SK-N-SH (cell line): ENCODE measurements around the gene ARIH2. TPM values are rescaled to one million over a fixed set of nuclear protein-coding genes. Genes with fewer than 3 reads are reported as not detected.

Experiments
- CTCF ChIA-PET: fragments of 300-600, 350-600 bp; formaldehyde crosslinking; extraction: SDS; loops from one replicate; lab custom pipeline; 2021; lab: Yijun Ruan, JAX
- POLR2A ChIA-PET: fragments of 350-600 bp; sonication (Branson Sonifier 250); formaldehyde crosslinking; extraction: SDS; loops from one replicate; lab custom pipeline; 2020; ENCODE audit warnings: antibody characterized with exemption, inconsistent platforms; lab: Yijun Ruan, JAX
- DNase-seq: peaks from one replicate; pipeline ENCODE4 v3.0.0; 2012
- H2AFZ ChIP-seq: fragments of 200-600 bp; sonication (generic); 2 replicates; pipeline ENCODE4 v1.8.1; 2016; ENCODE audit warnings: antibody characterized with exemption, mild to moderate bottlenecking, low read depth
- H3F3A ChIP-seq: fragments of 200-600 bp; sonication (generic); replicated peaks from 2 replicates; pipeline ENCODE3; 2016; ENCODE audit warnings: antibody characterized with exemption, mild to moderate bottlenecking; ENCODE audit not compliant: insufficient read depth
- H3K27ac ChIP-seq, 2 experiments: fragments of 200-500 bp in 1 of 2; fragments of 200-600 bp in 1 of 2; sonication (Bioruptor generic) in 1 of 2; sonication (generic), shearing (Covaris generic) in 1 of 2; 2 replicates each; pipeline versions ENCODE4 v1.5.1 to v1.6.1; 2014 to 2016; ENCODE audit warnings: low read depth in 2 of 2, inconsistent platforms in 1 of 2, low read length in 1 of 2, mild to moderate bottlenecking in 1 of 2, mixed read lengths in 1 of 2
- H3K27me3 ChIP-seq: fragments of 200-600 bp; sonication (generic), shearing (Covaris generic); 2 replicates; pipeline ENCODE4 v1.6.1; 2016; ENCODE audit warnings: mixed run types; ENCODE audit not compliant: insufficient read depth
- H3K36me3 ChIP-seq, 2 experiments: fragments of 200-500 bp in 1 of 2; fragments of 200-600 bp in 1 of 2; sonication (Bioruptor generic) in 1 of 2; sonication (generic) in 1 of 2; replicated peaks in 1 of 2; 2 replicates each; pipeline versions ENCODE3 to v1.5.1; 2014 to 2016; ENCODE audit warnings: low read length in 1 of 2, mild to moderate bottlenecking in 1 of 2; ENCODE audit not compliant: insufficient read depth in 2 of 2, control insufficient read depth in 1 of 2
- H3K4me1 ChIP-seq, 2 experiments: fragments of 200-500 bp in 1 of 2; fragments of 200-600 bp in 1 of 2; sonication (Bioruptor generic) in 1 of 2; sonication (generic), shearing (Covaris generic) in 1 of 2; 2 replicates each; pipeline versions ENCODE4 v1.5.1 to v1.6.1; 2014 to 2016; ENCODE audit warnings: low read depth in 1 of 2, low read length in 1 of 2, mixed run types in 1 of 2; ENCODE audit not compliant: insufficient read depth in 2 of 2, control insufficient read depth in 1 of 2
- H3K4me2 ChIP-seq: fragments of 200-600 bp; sonication (generic), shearing (Covaris generic); 2 replicates; pipeline ENCODE4 v1.6.1; 2017; ENCODE audit warnings: mixed run types
- H3K4me3 ChIP-seq, 2 experiments: fragments of 200-500 bp in 1 of 2; fragments of 200-600 bp in 1 of 2; sonication (Bioruptor generic) in 1 of 2; sonication (generic), shearing (Covaris generic) in 1 of 2; 2 replicates each; pipeline versions ENCODE4 v1.5.1 to v1.8.1; 2014 to 2016; ENCODE audit warnings: low read depth in 2 of 2, inconsistent platforms in 1 of 2, low read length in 1 of 2, mild to moderate bottlenecking in 1 of 2, mixed read lengths in 1 of 2, moderate library complexity in 1 of 2
- H3K79me2 ChIP-seq: fragments of 200-600 bp; sonication (generic); 2 replicates; pipeline ENCODE4 v1.8.1; 2017; ENCODE audit warnings: mild to moderate bottlenecking; ENCODE audit not compliant: insufficient read depth
- H3K9ac ChIP-seq: fragments of 200-600 bp; sonication (generic); 2 replicates; pipeline ENCODE4 v1.6.1; 2017; ENCODE audit warnings: mixed run types
- H3K9me2 ChIP-seq: fragments of 200-600 bp; sonication (generic); 2 replicates; pipeline ENCODE4 v1.6.1; 2017; ENCODE audit warnings: mixed run types
- H3K9me3 ChIP-seq: fragments of 200-600 bp; sonication (generic); 2 replicates; pipeline ENCODE4 v1.6.1; 2017; ENCODE audit warnings: mixed run types, mild to moderate bottlenecking, moderate library complexity
- H4K20me1 ChIP-seq: fragments of 200-600 bp; sonication (generic); 2 replicates; pipeline ENCODE4 v1.6.1; 2017; ENCODE audit warnings: mild to moderate bottlenecking, mixed run types; ENCODE audit not compliant: insufficient read depth
- ELF1 ChIP-seq: IDR thresholded peaks from 2 replicates; pipeline ENCODE4 v1.4.0; 2012
- EP300 ChIP-seq, 2 experiments: IDR thresholded peaks; 2 replicates each; pipeline versions ENCODE4 v1.4.0 to v1.6.1; 2012; ENCODE audit warnings: borderline replicate concordance in 1 of 2, low read depth in 1 of 2, low read length in 1 of 2
- EZH2phosphoT487 ChIP-seq: fragments of 200-600 bp; sonication (generic); IDR thresholded peaks from 2 replicates; pipeline ENCODE4 v1.6.1; 2017; ENCODE audit warnings: low read depth, mixed run types, mild to moderate bottlenecking, antibody characterized with exemption, moderate library complexity, borderline replicate concordance
- FOSL2 ChIP-seq: IDR thresholded peaks from 2 replicates; pipeline ENCODE4 v1.4.0; 2012; ENCODE audit warnings: low read depth, mild to moderate bottlenecking, moderate library complexity, borderline replicate concordance
- FOXM1 ChIP-seq: IDR thresholded peaks from 2 replicates; pipeline ENCODE4 v1.4.0; 2012; ENCODE audit warnings: low read depth, mild to moderate bottlenecking
- GATA2 ChIP-seq: sonication (generic); formaldehyde crosslinking; IDR thresholded peaks from 2 replicates; pipeline ENCODE4 v1.5.0; 2020; ENCODE audit warnings: mild to moderate bottlenecking, missing genetic modification reagents
- MEF2A ChIP-seq: IDR thresholded peaks from 2 replicates; pipeline ENCODE4 v1.4.0; 2012; ENCODE audit warnings: low read depth, borderline replicate concordance
- RAD21 ChIP-seq: IDR thresholded peaks from 2 replicates; pipeline ENCODE4 v1.6.1; 2012; ENCODE audit warnings: mild to moderate bottlenecking, low read length
- RFX5 ChIP-seq: IDR thresholded peaks from 2 replicates; pipeline ENCODE4 v1.6.1; 2012; ENCODE audit warnings: mild to moderate bottlenecking, improper control_type of control experiment, low read length
- RXRA ChIP-seq: IDR thresholded peaks from 2 replicates; pipeline ENCODE4 v1.4.0; 2012; ENCODE audit warnings: low read depth, mild to moderate bottlenecking, borderline replicate concordance
- SIN3A ChIP-seq: IDR thresholded peaks from 2 replicates; pipeline ENCODE4 v1.6.1; 2012; ENCODE audit warnings: low read depth, mild to moderate bottlenecking, low read length, moderate library complexity, borderline replicate concordance
- TAF1 ChIP-seq: IDR thresholded peaks from 2 replicates; pipeline ENCODE4 v1.6.1; 2012; ENCODE audit warnings: low read depth, mild to moderate bottlenecking, low read length, moderate library complexity, borderline replicate concordance
- TCF12 ChIP-seq: IDR thresholded peaks from 2 replicates; pipeline ENCODE4 v1.4.0; 2012
- TEAD4 ChIP-seq: IDR thresholded peaks from 2 replicates; pipeline ENCODE4 v1.4.0; 2012; ENCODE audit warnings: mild to moderate bottlenecking, borderline replicate concordance; ENCODE audit not compliant: insufficient read depth
- WGBS: methylation state at CpG from one replicate; pipeline ENCODE4 v1.1.6; 2017; ENCODE audit warnings: low lambda C conversion rate; 5-methylcytosine and 5-hydroxymethylcytosine counted together
- polyA plus RNA-seq, 3 experiments: library from polyadenylated mRNA; depleted of rRNA; stranded (reverse); fragments of >200 nt; gene quantifications; 2 replicates each; pipeline ENCODE4 v1.2.3, GENCODE V29; 2012
- TF ChIP-seq, protein P1 (sequence below): fragments of 150-350 bp; IDR thresholded peaks from 2 replicates; pipeline ENCODE4 v1.6.1; 2016; ENCODE audit warnings: mild to moderate bottlenecking, low read depth, low read length
- TF ChIP-seq, protein P2 (sequence below): IDR thresholded peaks from 2 replicates; pipeline ENCODE4; 2012
- TF ChIP-seq, protein P3 (sequence below): fragments of 150-350 bp; IDR thresholded peaks from 2 replicates; pipeline ENCODE4 v1.6.1; 2017; ENCODE audit warnings: antibody characterized with exemption, low read length, low read depth, borderline replicate concordance
- TF ChIP-seq, protein P4 (sequence below): IDR thresholded peaks from 2 replicates; pipeline ENCODE4 v1.4.0; 2012; ENCODE audit warnings: low read depth, borderline replicate concordance
- TF ChIP-seq, protein P5 (sequence below): fragments of 200-600 bp; sonication (generic); IDR thresholded peaks from 2 replicates; pipeline ENCODE4 v1.6.1; 2017; ENCODE audit warnings: antibody characterized with exemption, mild to moderate bottlenecking, moderate library complexity

ARIH2 gene
- polyA plus RNA-seq, 1 of the 3 experiments (the other 2 are of a cell fraction): 69.7 TPM

DNA sequence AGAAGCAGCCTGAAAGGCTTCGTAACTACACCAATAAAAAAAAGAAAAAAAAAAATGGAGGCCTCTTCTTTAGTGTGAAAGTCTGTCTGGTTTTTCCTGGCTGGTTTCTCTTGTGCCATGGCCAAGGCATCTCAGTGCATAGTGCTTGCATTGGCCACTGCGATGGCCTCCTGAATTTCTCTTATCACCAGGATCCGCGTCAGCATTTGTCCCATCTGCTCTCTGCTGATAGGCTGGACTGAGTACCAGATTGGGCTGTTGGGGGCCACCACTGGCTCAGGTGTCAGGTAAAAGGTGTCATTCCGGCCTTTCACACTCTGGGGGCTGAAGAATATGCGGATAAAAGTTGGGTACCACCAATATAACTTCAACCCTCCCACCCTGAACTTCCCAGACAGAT is 111.7 kb downstream of the ARIH2 start:
- Histone ChIP-seq H3K9me3 (no peaks in the 10 kb centered on the region), H3K9me2 (no peaks in the 10 kb centered on the region), H3F3A (peaks cover 53% of the 10 kb centered on the region), H3K9ac (no peak overlapping the region)
- ChIA-PET POLR2A (interaction anchor here (0.6 kb wide), 1 partner anchor 743 kb away, joined by 3 read pairs; no protein-coding TSS in a partner anchor), CTCF (interaction anchor here (1.0 to 1.2 kb wide), 2 partner anchors 9 to 42 kb away, joined by 4 to 8 read pairs; partner anchors contain the start of gene NDUFAF3)
- 85% methylated on average over 6 of the region's 6 CpGs for WGBS
- TF ChIP-seq FOXM1: no peak
- no peak for TF ChIP-seq RFX5
- TF ChIP-seq EZH2phosphoT487: no peak
- no peak for TF ChIP-seq TCF12
- TF ChIP-seq FOSL2: no peak
- TF ChIP-seq SIN3A: no peak
- TF ChIP-seq, protein P1, sequence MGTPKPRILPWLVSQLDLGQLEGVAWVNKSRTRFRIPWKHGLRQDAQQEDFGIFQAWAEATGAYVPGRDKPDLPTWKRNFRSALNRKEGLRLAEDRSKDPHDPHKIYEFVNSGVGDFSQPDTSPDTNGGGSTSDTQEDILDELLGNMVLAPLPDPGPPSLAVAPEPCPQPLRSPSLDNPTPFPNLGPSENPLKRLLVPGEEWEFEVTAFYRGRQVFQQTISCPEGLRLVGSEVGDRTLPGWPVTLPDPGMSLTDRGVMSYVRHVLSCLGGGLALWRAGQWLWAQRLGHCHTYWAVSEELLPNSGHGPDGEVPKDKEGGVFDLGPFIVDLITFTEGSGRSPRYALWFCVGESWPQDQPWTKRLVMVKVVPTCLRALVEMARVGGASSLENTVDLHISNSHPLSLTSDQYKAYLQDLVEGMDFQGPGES: no peak
- no peak for TF ChIP-seq TEAD4
- TF ChIP-seq, protein P2, sequence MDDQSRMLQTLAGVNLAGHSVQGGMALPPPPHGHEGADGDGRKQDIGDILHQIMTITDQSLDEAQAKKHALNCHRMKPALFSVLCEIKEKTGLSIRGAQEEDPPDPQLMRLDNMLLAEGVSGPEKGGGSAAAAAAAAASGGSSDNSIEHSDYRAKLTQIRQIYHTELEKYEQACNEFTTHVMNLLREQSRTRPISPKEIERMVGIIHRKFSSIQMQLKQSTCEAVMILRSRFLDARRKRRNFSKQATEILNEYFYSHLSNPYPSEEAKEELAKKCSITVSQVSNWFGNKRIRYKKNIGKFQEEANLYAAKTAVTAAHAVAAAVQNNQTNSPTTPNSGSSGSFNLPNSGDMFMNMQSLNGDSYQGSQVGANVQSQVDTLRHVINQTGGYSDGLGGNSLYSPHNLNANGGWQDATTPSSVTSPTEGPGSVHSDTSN: no peak
- TF ChIP-seq, protein P3, sequence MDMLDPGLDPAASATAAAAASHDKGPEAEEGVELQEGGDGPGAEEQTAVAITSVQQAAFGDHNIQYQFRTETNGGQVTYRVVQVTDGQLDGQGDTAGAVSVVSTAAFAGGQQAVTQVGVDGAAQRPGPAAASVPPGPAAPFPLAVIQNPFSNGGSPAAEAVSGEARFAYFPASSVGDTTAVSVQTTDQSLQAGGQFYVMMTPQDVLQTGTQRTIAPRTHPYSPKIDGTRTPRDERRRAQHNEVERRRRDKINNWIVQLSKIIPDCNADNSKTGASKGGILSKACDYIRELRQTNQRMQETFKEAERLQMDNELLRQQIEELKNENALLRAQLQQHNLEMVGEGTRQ: no peak
- TF ChIP-seq GATA2: no peak
- no peak for TF ChIP-seq EP300 (IDR thresholded peaks at IDR 0.05; ENCODE audit: borderline replicate concordance in 1 of 2, low read depth in 1 of 2, low read length in 1 of 2)
- no peak for TF ChIP-seq MEF2A
- no peak for TF ChIP-seq RXRA
- no peak for TF ChIP-seq RAD21
- TF ChIP-seq, protein P4, sequence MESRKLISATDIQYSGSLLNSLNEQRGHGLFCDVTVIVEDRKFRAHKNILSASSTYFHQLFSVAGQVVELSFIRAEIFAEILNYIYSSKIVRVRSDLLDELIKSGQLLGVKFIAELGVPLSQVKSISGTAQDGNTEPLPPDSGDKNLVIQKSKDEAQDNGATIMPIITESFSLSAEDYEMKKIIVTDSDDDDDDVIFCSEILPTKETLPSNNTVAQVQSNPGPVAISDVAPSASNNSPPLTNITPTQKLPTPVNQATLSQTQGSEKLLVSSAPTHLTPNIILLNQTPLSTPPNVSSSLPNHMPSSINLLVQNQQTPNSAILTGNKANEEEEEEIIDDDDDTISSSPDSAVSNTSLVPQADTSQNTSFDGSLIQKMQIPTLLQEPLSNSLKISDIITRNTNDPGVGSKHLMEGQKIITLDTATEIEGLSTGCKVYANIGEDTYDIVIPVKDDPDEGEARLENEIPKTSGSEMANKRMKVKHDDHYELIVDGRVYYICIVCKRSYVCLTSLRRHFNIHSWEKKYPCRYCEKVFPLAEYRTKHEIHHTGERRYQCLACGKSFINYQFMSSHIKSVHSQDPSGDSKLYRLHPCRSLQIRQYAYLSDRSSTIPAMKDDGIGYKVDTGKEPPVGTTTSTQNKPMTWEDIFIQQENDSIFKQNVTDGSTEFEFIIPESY: no peak
- TF ChIP-seq, protein P5, sequence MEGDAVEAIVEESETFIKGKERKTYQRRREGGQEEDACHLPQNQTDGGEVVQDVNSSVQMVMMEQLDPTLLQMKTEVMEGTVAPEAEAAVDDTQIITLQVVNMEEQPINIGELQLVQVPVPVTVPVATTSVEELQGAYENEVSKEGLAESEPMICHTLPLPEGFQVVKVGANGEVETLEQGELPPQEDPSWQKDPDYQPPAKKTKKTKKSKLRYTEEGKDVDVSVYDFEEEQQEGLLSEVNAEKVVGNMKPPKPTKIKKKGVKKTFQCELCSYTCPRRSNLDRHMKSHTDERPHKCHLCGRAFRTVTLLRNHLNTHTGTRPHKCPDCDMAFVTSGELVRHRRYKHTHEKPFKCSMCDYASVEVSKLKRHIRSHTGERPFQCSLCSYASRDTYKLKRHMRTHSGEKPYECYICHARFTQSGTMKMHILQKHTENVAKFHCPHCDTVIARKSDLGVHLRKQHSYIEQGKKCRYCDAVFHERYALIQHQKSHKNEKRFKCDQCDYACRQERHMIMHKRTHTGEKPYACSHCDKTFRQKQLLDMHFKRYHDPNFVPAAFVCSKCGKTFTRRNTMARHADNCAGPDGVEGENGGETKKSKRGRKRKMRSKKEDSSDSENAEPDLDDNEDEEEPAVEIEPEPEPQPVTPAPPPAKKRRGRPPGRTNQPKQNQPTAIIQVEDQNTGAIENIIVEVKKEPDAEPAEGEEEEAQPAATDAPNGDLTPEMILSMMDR: no peak
- no peak for TF ChIP-seq ELF1
- TF ChIP-seq TAF1: no peak
- TF ChIP-seq, all 33 proteins: peak for 0
- no peak overlapping the region; a peak in 1 of 4 replicates for H3K27ac ChIP-seq
- DNase-seq: no peak
- H3K79me2 ChIP-seq: peaks cover 36% of the 10 kb centered on the region
- peaks cover 10 to 29% of the 10 kb centered on the region in 2 experiments; a peak in 3 of 4 replicates for H3K4me1 ChIP-seq
- H2AFZ ChIP-seq: no peak overlapping the region
- H3K4me3 ChIP-seq: no peak overlapping the region
- no peaks in the 10 kb centered on the region for H4K20me1 ChIP-seq
- H3K36me3 ChIP-seq: peaks cover 61 to 64% of the 10 kb centered on the region in 2 experiments
- H3K27me3 ChIP-seq: no peaks in the 10 kb centered on the region
- no peak overlapping the region for H3K4me2 ChIP-seq
